HCT116 (cell line): ENCODE results near the gene BRICD5.

Experiments used
- CEBPB ChIP-seq: IDR thresholded peaks from 2 replicates; pipeline ENCODE4 v1.6.1; 2012; ENCODE audit warnings: low read depth
- POLR2AphosphoS5 ChIP-seq: IDR thresholded peaks from 2 replicates; pipeline ENCODE4 v1.6.1; 2011; ENCODE audit warnings: mild to moderate bottlenecking, low read depth, low read length, moderate library complexity
- RAD21 ChIP-seq: IDR thresholded peaks from 2 replicates; pipeline ENCODE4 v1.6.1; 2012; ENCODE audit warnings: low read depth, mild to moderate bottlenecking

DNA sequence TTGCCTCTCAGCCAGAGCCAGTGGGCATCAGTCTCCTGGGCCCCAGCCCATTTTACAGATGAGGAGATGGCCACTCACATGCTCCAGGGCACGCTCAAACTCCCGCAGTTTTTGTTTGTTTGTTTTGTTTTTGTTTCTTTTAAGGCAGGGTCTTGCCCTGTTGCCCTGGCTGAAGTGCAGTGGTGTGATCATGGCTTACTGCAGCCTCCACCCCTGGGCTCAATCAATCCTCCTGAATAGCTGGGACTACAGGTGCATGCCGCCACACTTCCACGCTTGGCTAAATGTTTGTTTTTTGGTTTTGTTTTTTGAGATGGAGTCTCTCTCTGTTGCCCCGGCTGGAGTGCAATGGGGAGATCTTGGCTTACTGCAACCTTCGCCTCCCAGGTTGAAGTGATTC is 16.3 kb upstream of the BRICD5 start:
- no peak for TF ChIP-seq CEBPB
- TF ChIP-seq POLR2AphosphoS5, result no peak
- TF ChIP-seq RAD21, result no peak
